ENCODE results near the gene OSBP2.

DNA sequence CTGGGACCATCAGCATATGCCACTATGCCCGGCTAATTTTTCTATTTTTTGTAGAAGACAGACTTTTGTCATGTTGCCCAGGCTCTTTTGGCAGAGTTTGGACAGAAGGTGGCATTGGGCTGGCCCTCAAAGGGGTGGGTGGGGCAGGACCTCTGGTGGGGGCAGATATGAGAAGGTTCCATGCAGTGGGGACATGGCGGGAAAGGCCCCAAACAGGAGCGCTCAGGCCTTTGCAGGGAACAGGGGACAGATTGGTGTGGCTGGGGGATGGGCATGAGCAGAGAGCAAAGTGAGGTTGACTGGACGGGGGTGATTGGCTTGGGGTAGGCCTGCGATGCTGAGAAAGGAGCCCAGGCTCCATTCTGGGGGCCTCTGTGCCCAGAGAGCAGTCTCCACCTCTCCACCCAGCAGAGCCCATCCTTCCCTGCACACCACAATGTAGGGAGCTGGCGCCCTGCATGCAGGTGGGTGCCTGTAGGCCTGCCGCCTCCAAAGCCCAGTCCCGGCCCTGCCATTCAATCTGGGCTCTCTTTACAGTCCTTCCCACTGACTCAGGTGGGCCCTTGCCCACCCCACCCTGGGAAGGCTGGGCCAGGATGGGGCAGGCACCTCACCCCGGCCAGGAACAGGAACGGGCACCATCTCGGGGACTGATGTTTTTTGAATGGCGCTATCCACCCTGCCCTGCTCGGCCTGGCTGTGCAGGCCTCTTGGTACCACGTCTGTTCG lies 175.2 kb downstream of the OSBP2 start:
- TF ChIP-seq POLR2AphosphoS5 (IDR thresholded peaks at IDR 0.05; ENCODE audit: low read depth) (no peak), CREB1 (CRISPR knock-in tag; IDR thresholded peaks at IDR 0.05; ENCODE audit: low read depth) (no peak), EZH2phosphoT487 (IDR thresholded peaks at IDR 0.05; ENCODE audit: unreplicated experiment) (no peak), EZH2 (IDR thresholded peaks at IDR 0.05; ENCODE audit: low read depth, unreplicated experiment) (no peak), STAT1 (IDR thresholded peaks at IDR 0.05; ENCODE audit: unreplicated experiment) (no peak)
- TF ChIP-seq, protein P1, sequence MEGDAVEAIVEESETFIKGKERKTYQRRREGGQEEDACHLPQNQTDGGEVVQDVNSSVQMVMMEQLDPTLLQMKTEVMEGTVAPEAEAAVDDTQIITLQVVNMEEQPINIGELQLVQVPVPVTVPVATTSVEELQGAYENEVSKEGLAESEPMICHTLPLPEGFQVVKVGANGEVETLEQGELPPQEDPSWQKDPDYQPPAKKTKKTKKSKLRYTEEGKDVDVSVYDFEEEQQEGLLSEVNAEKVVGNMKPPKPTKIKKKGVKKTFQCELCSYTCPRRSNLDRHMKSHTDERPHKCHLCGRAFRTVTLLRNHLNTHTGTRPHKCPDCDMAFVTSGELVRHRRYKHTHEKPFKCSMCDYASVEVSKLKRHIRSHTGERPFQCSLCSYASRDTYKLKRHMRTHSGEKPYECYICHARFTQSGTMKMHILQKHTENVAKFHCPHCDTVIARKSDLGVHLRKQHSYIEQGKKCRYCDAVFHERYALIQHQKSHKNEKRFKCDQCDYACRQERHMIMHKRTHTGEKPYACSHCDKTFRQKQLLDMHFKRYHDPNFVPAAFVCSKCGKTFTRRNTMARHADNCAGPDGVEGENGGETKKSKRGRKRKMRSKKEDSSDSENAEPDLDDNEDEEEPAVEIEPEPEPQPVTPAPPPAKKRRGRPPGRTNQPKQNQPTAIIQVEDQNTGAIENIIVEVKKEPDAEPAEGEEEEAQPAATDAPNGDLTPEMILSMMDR (conservative IDR thresholded peaks at IDR 0.05; ENCODE audit: low read depth in 2 of 2): no peak
